ENCODE measurements around the gene ZNF785. TPM values are rescaled to one million over a fixed set of nuclear protein-coding genes. Genes with fewer than 3 reads are reported as not detected.

ZNF785 gene
- total RNA-seq, 1 experiment from 2014 or later: 18.8 TPM

DNA sequence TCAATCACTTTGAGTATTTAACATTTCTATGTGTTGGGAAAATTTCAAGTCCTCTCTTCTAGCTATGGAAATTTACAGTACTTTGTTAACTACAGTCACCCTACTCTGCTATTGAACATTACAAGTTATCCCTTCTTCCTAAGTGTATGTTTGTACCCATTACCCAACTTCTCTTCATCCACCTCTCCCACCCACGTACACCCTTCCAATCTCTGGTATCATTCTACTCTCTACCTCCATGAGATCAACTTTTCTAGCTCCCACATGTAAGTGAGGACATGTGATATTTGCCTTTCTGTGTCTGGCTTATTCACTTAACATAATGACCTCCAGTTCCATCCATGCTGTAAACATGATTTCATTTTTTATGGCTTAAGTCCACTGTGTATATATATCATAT is 10.8 kb downstream of the ZNF785 start:
- Mint-ChIP-seq H3K9me3 (no peaks in the 10 kb centered on the region), H3K4me3 (no peak overlapping the region), H3K27me3 (ENCODE audit: low read depth) (peaks cover 3% of the 10 kb centered on the region; the same call in 1 of the 2 replicates), H3K36me3 (ENCODE audit: insufficient read depth in 1 of 3, low read depth in 3 of 3) (peaks cover 0 to 19% (median 0%) of the 10 kb centered on the region in 3 experiments; a peak in 2 of 7 replicates), H3K4me1 (peaks cover 10 to 11% of the 10 kb centered on the region in 2 experiments), H3K27ac (no peak overlapping the region)
- no peak overlapping the region for H2AK5ac ChIP-seq (ENCODE audit: insufficient read length, low read length)
- no peaks in the 10 kb centered on the region for H3K9me3 ChIP-seq (ENCODE audit: control insufficient read depth, low read depth, low read length)
- H2BK5ac ChIP-seq (ENCODE audit: insufficient read length, low read length): no peak overlapping the region
- H3K14ac ChIP-seq (ENCODE audit: insufficient read depth, low read length): no peak overlapping the region
- H4K8ac ChIP-seq (replicated peaks; ENCODE audit: insufficient read length, low read depth, low read length): no peak overlapping the region
- no peak overlapping the region for H4K5ac ChIP-seq (ENCODE audit: insufficient read length, low read depth, low read length)
- H3K56ac ChIP-seq (ENCODE audit: insufficient read length, low read depth, low read length): no peak overlapping the region
- H2BK120ac ChIP-seq (ENCODE audit: low read depth, low read length, poor library complexity, severe bottlenecking): no peak overlapping the region
- H3K4me2 ChIP-seq (ENCODE audit: insufficient read depth, insufficient read length, low read length): no peak overlapping the region
- H3K79me1 ChIP-seq (ENCODE audit: insufficient read depth, low read depth, low read length, poor library complexity, severe bottlenecking): no peaks in the 10 kb centered on the region
- no peak overlapping the region for H3K27ac ChIP-seq (ENCODE audit: insufficient read length, low read depth, low read length)
- H3K4ac ChIP-seq (ENCODE audit: low read depth, low read length): no peak overlapping the region
- H3T11ph ChIP-seq (ENCODE audit: low read length): no peak overlapping the region
- no peak overlapping the region for H2BK12ac ChIP-seq (ENCODE audit: insufficient read length, low read depth, low read length)
- H3K79me2 ChIP-seq (ENCODE audit: insufficient read depth, low read length): no peaks in the 10 kb centered on the region
- no peak overlapping the region for H4K91ac ChIP-seq (ENCODE audit: insufficient read length, low read depth, low read length)
- no peak overlapping the region for H3K18ac ChIP-seq (ENCODE audit: insufficient read length, low read depth, low read length)
- 100% methylated on average over 1 of the region's 1 CpG for WGBS (ENCODE audit: extremely low coverage, insufficient read length, low lambda C conversion rate)
- H3K27me3 ChIP-seq (ENCODE audit: insufficient read depth, low read length): no peaks in the 10 kb centered on the region
- no peak overlapping the region for H3K23ac ChIP-seq (ENCODE audit: insufficient read length, low read depth, low read length)
- H4K20me1 ChIP-seq (ENCODE audit: control insufficient read depth, insufficient read depth, insufficient read length): no peaks in the 10 kb centered on the region
- H2AFZ ChIP-seq (ENCODE audit: low read length): no peak overlapping the region
- H2BK20ac ChIP-seq (ENCODE audit: low read depth, low read length, poor library complexity, severe bottlenecking): no peak overlapping the region
- DNase-seq: no peak
- no peak overlapping the region for H2BK15ac ChIP-seq (ENCODE audit: low read depth, low read length)
- H3K4me1 ChIP-seq (ENCODE audit: insufficient read depth, low read length): no peaks in the 10 kb centered on the region; the same call in 1 of the 2 replicates
- no peak overlapping the region for H3K9ac ChIP-seq (ENCODE audit: extremely low read depth, insufficient read length, low read length)
- TF ChIP-seq CTCF (conservative IDR thresholded peaks at IDR 0.05): no peak
- peaks cover 16% of the 10 kb centered on the region for H3K23me2 ChIP-seq (ENCODE audit: insufficient read length, low read depth, low read length, poor library complexity, severe bottlenecking)
